Stimulated activated CD4-positive, alpha-beta T cell treated with anti-CD3 and anti-CD28 coated beads, TNF-alpha, amount 100 ng/mL, for 24 hours (primary cell): ENCODE results near the gene RPS6KL1.

ENCODE experiments used
- DNase-seq, 3 experiments: peaks; one replicate each; pipeline ENCODE4 v3.0.0-alpha.2; 2020; ENCODE audit warnings: low read depth in 3 of 3

Gene RPS6KL1

GRCh38 chr14:74859757-74860552 lies 63.1 kb downstream of the RPS6KL1 start:
- no peak for DNase-seq

DNA sequence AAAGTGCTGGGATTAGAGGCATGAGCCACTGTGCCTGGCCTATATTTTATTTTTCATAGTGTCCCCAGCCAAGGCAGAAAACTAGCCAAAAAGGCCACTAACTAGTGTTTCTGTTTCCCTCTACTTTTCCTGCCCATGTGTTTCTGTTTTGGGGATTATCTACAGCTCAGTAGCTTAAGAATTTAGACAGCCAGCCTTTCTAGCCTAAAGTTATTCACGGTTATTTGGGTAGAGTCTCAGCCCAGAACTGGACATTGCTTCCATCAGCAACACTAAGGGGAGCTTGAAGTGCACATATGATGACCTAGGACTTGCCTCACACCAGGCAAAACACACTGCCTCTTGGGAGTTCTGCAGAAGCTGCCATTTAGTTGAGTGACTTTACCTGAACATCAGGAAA lies 65.0 kb downstream of the RPS6KL1 start:
- DNase-seq, result no peak

- DNase-seq, result no peak
Measured at GRCh38 chr14:74856366-74856765, 66.7 kb downstream of the RPS6KL1 start.

- no peak for DNase-seq
Measured at GRCh38 chr14:74855945-74856344, 67.1 kb downstream of the RPS6KL1 start.

- DNase-seq, result no peak
Measured at GRCh38 chr14:74855021-74855420, 68.0 kb downstream of the RPS6KL1 start.
